ENCODE results near the gene CD46.
"Not testable (repeated sequence)": the region's sequence is repeated elsewhere in the genome, so short reads cannot be mapped to it uniquely, and the experiment has no call there.

The CD46 gene

DNA sequence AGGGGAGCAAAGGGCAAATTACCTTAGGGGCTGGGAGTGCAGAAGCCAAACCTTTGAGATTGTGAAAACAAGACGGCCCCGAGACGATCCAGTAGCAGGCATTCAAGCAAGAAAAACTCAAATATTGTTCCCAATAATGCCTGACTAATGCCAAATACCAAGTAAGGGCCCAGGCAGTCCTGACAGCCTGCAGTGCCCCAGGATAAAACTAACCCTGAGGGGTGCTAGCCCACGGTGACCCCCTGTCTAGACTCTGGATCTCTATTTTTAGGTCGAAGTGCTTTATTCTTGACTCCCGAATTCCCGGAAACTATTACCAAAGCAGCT, 428 bp upstream of the CD46 start:
- DNase-seq (ENCODE audit: low spot score), result not testable (repeated sequence)

GRCh38 chr1:207752456-207752998, 673 bp downstream of the CD46 start:
- DNase-seq (ENCODE audit: low spot score), result peak; percentile 38

GRCh38 chr1:207753611-207754010, 1.8 kb downstream of the CD46 start:
- DNase-seq (ENCODE audit: low spot score), result no peak

GRCh38 chr1:207754011-207754410, 2.2 kb downstream of the CD46 start:
- DNase-seq (ENCODE audit: low spot score), result no peak

DNA sequence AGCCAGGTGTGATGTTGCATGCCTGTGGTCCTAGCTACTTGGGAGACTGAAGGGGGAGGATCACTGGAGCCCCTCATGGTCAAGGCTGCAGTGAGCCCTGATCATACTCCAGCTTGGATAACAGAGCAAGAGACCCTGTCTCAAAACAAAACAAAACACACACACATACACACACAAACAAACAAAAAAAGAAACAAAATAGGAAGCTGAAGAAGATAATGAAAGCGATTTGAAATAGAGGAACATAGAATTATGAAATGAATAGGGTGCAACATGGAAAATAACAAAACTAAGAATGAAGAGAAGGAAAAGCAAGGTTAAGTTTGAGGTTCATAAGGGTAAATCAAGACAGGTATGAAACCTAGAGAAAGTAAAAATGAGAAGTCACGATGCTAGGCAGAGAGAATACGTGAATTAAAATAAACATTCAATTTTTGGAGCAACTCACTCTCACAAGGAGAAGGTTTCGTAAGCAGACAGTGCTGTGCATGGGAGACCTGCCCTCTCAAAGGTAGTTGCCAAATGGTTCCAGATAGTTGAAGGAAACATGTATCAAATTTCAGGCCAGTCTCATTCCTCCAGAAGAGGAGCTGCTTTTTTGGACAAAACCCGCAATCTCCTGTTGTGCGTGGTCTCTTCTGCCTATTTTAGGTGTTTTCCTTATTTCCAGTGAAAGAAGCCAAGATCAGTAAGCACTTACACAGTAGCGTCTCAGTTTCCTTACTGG, 3.3 kb downstream of the CD46 start:
- no peak for DNase-seq (ENCODE audit: low spot score)

GRCh38 chr1:207755846-207756693, 4.2 kb downstream of the CD46 start:
- peak; percentile 37 for DNase-seq (ENCODE audit: low spot score)

GRCh38 chr1:207762622-207763021, 10.8 kb downstream of the CD46 start:
- no peak for DNase-seq (ENCODE audit: low spot score)

DNA sequence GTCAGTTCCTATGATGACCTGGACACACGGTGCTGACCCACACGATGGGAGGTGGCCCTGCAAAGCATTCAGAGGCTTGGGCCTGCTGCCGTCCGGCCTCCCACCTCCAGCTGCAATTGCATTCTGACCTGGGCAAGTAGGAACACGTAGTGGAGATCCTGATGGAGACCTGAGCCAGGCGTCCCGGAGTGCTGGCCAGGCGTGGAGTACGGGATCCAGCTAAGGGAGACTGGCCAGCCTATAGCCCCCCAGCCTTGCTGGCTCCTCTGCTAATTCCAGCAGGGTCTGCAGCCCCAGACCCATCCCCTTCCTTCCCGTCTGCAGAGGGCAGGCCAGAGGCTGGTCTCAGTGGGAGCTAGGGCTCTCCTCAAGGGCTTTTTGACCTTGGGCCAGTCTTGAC, 11.2 kb downstream of the CD46 start:
- DNase-seq (ENCODE audit: low spot score), result no peak

GRCh38 chr1:207763972-207764371, 12.1 kb downstream of the CD46 start:
- DNase-seq (ENCODE audit: low spot score), result no peak

GRCh38 chr1:207766569-207766968, 14.7 kb downstream of the CD46 start:
- DNase-seq (ENCODE audit: low spot score), result no peak

DNA sequence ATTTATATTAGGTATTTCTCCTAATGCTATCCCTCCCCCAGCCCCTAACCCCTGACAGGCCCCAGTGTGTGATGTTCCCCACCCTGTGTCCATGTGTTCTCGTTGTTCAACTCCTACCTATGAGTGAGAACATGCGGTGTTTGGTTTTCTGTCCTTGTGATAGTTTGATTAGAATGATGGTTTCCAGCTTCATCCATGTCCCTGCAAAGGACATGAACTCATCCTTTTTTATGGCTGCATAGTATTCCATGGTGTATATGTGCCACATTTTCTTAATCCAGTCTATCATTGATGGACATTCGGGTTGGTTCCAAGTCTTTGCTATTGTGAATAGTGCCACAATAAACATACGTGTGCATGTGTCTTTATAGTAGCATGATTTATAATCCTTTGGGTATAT, 18.7 kb downstream of the CD46 start:
- DNase-seq (ENCODE audit: low spot score), result not testable (repeated sequence)

DNA sequence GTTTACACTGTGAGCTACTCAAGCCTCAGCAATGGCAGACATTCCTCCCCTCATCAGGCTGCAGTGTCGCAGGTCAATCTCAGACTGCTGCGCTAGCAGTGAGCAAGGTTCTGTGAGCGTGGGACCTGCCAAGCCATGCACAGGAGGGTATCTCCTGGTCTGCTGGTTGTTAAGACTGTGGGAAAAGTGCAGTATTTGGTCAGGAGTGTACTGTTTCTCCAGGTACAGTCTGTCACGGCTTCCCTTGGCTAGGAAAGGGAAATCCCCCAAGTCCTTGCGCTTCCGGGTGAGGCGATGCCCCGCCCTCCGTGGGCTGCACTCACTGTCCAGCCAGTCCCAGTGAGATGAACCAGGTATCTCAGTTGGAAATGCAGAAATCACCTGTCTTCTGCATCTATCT, 24.2 kb downstream of the CD46 start:
- not testable (repeated sequence) for DNase-seq (ENCODE audit: low spot score)

DNA sequence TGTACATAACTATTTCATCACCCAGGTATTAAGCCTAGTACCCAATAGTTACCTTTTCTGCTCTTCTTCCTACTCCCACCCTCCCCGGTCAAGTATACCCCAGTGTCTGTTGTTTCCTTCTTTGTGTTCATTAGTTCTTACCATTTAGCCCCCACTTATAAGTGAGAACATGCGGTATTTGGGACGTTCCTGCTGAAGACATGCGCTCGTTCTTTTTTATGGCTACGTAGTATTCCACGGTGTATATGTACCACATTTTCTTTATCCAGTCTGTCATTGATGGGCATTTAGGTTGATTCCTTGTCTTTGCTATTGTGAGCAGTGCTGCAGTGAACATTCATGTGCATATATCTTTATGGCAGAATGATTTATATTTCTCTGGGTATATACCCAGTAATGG, 25.6 kb downstream of the CD46 start:
- not testable (repeated sequence) for DNase-seq (ENCODE audit: low spot score)

GRCh38 chr1:207779008-207779407, 27.2 kb downstream of the CD46 start:
- DNase-seq (ENCODE audit: low spot score), result no peak

DNA sequence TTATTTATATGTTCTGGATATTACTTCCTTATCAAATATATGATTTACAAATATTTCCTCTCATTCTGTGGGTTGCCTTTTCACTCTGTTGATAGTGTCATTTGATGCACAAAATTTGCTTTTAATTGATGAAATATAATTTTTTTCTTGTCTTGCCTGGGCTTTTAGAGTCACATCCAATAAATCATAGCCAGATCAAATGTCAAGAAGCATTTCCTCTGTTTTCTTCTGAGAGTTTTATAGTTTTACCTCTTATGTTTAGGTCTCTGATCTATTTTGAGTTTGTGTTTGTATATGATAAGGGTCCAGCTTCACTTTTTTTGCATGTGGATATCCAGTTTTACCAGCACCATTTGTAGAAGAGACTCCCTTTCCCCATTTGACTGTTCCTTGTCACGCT, 29.5 kb downstream of the CD46 start:
- DNase-seq (ENCODE audit: low spot score), result no peak

DNA sequence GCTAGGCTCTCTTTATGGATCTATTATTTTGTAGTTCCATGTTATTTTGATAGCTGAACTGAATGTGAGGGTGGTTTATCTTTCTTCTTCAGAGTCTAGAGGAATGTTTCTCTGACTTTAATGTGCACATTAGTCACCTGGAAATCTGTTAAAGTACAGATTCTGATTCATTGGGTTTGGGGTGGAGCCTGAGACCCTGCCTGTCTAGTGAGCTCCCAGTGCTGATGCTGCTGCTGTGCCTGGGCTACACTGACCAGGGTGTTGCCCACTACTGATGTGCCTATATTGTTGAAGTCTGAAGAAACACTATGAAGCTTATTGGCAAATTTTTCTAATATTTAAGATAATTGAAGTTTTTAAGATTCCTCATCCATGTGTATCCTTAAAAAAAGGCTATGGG, 35.9 kb downstream of the CD46 start:
- DNase-seq (ENCODE audit: low spot score), result no peak

- no peak for DNase-seq (ENCODE audit: low spot score)
These were observed 37.5 kb downstream of the CD46 start for GRCh38 chr1:207789386-207789785.

GRCh38 chr1:207789792-207790787, 38.2 kb downstream of the CD46 start:
- peak; percentile 36 for DNase-seq (ENCODE audit: low spot score)

GRCh38 chr1:207791290-207791689, 39.4 kb downstream of the CD46 start:
- no peak for DNase-seq (ENCODE audit: low spot score)

DNA sequence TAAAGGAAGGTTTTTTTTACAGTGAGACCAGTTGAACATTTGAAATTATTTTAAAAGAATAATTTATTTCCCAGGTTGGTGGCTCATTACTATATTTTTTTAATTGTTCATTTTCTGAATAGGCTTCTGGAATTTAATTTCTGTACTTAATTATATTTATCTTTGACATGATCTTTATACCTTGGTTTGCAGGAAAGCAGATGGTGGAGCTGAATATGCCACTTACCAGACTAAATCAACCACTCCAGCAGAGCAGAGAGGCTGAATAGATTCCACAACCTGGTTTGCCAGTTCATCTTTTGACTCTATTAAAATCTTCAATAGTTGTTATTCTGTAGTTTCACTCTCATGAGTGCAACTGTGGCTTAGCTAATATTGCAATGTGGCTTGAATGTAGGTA, 41.5 kb downstream of the CD46 start:
- no peak for DNase-seq (ENCODE audit: low spot score)

DNA sequence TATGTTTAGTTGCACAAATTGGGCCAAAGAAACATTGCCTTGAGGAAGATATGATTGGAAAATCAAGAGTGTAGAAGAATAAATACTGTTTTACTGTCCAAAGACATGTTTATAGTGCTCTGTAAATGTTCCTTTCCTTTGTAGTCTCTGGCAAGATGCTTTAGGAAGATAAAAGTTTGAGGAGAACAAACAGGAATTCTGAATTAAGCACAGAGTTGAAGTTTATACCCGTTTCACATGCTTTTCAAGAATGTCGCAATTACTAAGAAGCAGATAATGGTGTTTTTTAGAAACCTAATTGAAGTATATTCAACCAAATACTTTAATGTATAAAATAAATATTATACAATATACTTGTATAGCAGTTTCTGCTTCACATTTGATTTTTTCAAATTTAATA, 43.0 kb downstream of the CD46 start:
- no peak for DNase-seq (ENCODE audit: low spot score)

Data from LoVo (cell line).